ENCODE data around the gene CLSTN2. TPM values are rescaled to one million over a fixed set of nuclear protein-coding genes. Genes with fewer than 3 reads are reported as not detected.

CLSTN2 gene
- total RNA-seq = 11.8 TPM

DNA sequence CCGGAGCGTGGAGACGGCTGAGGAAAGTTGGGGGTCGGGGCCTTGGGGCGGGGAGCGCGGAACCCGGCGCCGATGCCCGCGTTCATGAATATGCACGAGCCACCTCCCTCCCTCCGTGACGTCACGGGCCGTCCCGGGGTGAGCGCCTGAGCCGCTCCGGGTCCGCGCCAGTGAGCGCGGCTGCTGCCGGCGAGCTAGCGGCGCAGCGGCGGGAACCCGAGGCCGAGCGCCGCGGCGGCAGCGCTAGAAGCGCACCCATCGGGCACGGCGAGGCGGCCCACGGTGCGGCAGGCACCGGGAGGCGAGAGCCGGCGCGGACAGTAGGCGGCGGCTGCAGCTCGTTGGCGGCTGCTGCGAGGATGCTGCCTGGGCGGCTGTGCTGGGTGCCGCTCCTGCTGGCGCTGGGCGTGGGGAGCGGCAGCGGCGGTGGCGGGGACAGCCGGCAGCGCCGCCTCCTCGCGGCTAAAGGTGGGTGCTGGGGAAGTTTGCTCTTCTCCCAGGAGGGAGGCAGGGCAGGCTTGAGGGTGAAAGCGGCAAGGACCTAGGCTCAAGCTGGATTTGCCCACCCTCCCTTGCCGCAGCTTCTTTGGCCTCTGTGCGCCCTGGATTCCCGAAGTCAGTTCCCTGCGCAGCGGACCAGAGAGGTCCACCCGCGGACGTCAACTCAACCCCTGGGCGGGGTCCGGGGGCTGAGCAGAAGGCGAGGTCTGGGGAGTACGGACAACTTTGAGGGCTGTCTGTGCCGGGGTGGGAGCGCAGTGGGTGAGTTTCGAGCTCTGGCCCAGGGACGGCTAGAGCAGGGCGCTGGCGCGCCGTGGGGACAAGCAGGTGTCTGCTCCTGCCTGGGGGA, at the start of gene CLSTN2:
CLSTN2 (plus strand) TSS at position 170 of the 850 bp plus-strand sequence.
- FAIRE-seq (no peak), DNase-seq (ENCODE audit: low spot score in 2 of 2) (peak; percentile 80 to 81)

DNA sequence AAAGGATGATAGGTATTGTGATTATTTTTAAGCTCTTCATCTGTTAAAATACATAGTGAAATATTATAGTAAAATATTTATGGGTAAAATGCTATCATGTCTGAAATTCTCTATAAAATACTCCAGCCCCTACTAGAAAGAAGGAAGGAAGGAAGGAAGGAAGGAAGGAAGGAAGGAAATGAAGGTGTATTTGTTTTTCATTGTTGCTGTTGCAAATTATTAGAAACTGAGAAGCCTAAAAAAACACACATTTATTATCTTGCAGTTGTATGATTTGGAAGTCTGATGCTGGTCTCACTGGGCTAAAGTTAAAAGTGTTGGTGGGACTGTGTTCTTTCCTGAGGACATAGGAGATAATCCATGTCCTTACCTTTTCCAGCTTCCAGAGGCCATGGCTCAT, 47.6 kb upstream of the CLSTN2 start:
- FAIRE-seq = no peak
- DNase-seq (ENCODE audit: low spot score in 2 of 2) = no peak

DNA sequence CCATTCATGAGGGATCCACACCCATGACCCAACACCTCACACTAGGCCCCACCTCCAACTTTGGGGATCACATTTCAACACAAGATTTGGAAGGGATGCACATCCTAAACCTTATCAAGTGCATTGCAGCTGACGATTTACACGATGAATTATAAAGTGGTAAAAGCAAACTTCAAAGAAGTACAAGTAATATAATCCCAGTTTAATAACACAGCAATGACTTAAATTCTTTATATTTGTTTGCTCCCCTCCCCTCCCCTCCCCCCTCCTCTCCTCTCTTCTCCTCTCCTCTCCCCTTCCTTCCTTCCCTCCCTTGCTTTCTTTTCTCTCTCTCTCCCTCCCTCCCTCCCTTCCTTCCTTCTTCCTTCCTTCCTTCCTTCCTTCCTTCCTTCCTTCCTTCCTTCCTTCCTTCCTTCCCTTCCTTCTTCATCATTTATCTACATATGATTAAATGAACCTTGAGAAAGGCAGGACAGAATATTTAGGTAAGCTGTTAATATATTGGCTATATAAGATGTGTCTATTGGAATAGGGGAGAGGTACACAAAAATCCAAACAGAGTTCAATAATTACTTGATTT, 46.3 kb upstream of the CLSTN2 start:
- DNase-seq (ENCODE audit: low spot score in 2 of 2) (no peak), FAIRE-seq (no peak)

DNA sequence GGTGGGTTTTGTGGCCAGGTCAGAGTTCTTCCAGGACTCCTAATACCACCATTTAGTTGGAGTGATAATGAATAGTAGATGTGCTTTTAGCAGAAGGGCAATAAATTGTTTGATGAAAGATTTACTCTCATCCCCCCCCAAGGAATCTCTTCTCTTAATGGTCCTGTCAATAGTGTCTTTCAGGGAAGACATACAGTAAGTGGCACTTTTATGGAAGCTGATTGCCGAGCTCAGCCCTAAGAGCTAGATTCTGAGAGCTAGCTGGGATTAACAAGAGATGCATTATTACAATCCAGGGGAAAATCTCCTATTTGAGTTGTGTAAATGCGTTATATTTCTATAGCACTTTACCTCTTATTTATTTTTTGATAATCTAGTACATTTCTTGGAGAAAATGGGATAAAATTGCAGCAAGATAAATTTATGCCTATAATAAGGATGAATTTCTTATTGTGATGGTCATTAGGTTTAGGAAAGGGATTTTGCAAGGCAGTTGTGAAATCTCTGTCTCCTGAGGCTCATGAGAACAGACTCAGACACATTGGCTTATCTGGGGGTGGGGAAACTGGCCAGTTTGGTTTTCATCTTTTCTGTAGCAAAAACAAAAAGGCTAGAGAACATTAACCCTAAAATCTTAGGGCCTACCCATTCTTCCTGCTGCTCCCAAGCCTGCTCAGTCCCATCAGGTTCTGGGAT, 41.6 kb upstream of the CLSTN2 start:
- no peak for DNase-seq (ENCODE audit: low spot score in 2 of 2)

DNA sequence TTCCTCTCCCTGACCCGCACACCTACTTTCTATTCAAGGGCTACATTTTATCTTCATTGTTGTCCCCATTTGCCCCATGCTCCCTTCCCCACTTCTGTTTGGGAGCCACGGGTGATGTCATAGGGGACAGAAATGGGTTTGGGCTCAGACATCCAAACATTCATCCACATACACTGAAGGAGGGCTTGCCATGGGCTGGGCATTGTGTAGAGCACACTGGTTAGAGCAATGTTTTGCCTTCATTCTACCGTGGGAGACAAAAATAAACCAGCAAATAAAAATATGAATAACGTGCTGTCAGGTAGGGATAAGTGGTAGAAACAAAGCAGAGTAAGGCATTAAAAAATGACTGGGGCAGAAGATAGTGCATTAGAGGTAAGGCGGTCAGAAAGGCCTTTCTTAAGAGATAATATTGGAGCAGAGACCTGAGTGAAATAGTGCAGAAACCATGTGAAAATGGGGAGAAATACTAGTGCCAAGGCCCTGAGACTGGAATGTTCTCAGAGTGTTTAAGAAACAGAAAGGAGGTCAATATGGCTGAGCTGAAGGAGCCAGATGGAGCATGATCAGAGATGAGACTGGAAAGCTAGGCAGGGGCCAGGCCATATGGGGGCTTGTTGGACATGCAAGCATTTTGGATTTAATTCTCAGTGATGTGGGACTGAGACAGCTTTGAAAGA, 40.9 kb upstream of the CLSTN2 start:
- DNase-seq (ENCODE audit: low spot score in 2 of 2) = no peak

More for the DNA sequence above, 41.6 kb upstream of the CLSTN2 start:
- FAIRE-seq = no peak

DNA sequence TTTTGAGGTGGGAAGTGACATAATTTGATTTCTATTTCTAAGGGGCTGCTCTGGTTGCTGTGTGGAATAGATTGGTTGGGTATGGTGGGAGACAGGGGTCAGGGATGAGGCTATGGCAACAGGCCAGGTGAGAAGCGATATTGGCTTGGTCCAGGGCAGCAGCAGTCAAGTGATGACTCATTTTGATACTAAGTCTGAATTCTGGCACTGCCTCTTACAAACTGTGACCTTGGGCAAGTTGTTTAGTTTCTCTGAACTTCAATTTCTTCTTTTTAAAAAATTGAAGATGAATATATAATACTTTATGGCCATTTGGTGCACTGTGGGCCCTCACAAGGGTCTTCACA, 40.4 kb upstream of the CLSTN2 start:
- FAIRE-seq = no peak
- no peak for DNase-seq (ENCODE audit: low spot score in 2 of 2)

More for the DNA sequence above, 40.9 kb upstream of the CLSTN2 start:
- FAIRE-seq = no peak

DNA sequence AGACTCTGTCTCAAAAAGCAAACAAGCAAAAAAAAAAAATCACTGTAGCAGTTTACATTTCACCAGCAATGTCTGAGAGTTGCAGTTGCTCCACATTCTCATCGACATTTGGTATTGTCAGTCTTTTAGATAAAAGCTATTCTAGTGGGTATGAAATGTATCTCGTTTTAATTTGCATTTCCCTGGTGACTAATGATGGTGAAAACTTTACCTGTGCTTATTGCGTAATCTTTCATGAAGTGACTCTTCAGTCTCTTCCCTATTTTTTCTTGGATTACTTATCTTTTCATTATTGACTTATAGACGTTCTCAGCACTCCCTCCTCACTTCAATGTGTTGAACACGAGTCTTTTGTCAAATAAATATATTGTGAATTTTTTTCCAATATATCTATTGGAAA, 37.2 kb upstream of the CLSTN2 start:
- FAIRE-seq (no peak), DNase-seq (ENCODE audit: low spot score in 2 of 2) (no peak)

DNA sequence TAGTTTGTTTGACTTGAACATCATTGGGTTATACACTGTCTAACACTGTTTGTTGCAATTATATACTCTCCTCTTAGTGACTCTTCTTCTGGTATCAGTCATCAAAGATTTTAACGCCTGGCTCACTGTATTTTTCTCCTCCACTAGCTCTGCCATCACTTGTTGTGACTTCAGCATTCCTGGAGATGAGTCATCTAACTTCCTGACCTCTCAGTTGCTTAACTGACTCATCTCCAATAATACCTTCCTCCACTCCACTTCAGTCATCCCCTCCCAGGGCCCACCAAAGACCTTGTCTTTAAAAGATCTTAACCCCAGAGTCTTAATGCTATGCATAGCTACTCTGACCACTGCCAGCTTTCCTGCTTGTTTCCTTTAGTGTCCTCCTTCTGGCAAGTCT, 28.6 kb upstream of the CLSTN2 start:
- no peak for FAIRE-seq
- no peak for DNase-seq (ENCODE audit: low spot score in 2 of 2)

DNA sequence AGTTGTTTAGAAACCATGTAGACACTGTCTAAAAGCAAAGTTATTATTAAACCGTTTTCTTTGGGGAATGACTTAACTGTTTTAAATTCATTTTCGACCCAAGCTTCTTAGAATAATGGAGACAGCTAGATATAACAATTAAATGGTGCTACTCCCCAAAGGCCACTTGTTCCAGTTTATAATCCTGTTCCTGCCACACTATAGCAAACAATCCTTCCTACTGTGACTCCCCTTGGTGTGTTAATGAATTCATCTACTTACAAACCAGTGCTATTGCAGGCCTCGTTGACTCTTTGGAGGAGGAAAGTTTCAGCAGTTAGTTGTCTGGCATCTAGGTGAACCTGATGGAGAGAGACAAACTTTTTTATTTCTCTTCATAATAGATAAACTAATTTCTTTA, 25.2 kb upstream of the CLSTN2 start:
- no peak for DNase-seq (ENCODE audit: low spot score in 2 of 2)
- no peak for FAIRE-seq

DNA sequence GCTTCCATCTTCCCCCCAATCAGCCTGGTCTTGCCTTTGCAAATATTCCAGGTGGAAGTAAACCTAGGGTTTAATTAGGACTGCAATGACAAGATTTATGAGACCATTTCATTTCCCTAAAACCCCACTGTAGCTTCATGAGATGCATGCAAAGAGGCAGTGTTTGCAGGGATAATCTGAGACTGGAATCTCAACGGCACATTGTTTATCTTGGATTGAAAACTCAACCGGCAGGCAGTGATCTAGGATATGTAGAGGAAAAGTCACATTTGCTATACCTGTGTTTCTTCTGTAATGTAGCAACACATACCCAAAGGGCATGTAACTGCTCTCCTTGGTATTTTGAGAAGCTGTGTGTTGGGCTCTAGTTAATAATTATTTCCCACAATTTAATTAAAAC, 18.7 kb upstream of the CLSTN2 start:
- FAIRE-seq = no peak

DNA sequence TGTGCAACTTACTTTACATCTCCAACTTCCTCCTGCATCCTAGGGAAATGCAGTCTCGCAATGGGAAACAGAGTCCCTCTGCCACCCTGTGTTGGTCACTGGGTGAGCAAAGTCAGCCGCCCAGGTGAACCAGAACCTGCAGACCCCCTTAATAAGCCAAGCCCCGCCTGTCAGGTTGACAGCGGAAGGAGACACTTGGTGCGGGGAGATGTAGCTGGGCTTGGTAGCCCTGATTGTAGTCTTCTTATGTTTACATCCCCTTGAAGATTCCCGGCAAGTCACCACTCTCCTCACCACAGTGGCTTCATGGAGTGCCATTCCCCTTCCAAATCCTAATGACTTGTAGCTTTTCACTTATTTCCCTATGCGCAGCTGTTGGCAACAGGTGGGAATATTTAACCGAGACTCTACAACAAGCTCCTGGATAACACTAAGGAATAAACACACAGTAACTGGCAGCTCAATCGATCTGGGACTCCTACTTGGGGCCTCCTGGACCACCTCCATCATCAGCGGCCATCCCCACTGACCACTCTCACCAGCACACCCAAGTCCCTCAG, 17.7 kb upstream of the CLSTN2 start:
- FAIRE-seq = no peak
- DNase-seq (ENCODE audit: low spot score in 2 of 2) = no peak

More for the DNA sequence above, 18.7 kb upstream of the CLSTN2 start:
- DNase-seq (ENCODE audit: low spot score in 2 of 2) = no peak

DNA sequence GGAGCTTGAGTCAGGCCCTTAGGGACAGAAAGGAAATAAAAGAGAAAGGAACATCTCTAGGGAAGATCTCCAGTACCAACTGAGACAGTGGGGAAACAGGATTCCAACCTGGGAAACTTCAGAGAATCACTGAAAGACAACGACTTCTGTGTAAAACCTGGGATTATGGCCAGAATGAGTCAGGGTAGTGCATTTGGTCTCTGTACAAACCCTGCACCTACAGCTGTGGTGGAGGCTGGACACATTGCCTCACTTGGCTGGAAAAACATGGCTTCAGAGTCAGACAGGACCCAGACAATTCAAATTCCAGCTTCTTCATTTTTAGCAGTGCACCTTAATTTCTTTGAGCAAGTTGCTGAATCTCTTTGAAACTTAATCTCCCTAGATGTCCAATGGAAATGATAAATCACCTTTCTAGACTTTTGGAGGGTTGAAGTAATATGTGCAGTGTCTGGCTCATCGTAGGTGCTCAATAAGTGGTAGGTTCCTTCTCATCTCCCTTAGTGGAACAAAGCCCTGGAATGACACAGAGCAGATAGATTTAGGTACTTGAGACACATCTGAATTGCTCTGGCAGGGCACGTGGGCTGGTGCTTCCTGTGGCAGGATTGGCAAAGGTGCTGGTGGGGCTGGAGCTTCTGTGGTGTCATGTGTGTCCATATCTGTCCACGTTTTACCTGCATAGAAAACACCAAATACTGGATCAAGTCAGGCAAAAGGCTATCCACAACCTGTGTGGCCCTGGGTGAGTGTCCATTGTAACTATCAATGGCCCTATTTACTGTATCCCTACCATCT, 6.1 kb upstream of the CLSTN2 start:
- DNase-seq (ENCODE audit: low spot score in 2 of 2) (no peak), FAIRE-seq (no peak)

DNA sequence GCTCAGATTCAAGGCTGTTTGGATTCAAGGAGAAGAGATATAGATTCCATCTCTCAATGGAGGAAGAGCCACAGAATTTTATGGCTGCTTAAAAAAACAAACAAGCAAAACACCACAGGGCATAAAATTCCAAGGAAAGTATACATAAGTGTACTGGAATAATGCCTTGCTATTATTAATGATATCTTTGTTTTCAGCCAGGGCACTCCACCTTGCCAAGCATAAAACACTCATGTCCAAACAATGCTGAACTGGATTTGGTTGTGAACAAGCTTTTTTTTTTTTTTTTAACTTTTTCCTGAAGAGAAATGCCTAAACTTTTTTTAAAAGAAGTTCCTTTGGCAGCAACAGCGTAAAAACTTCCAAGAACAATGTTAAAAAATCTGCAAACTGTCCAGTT, 4.8 kb upstream of the CLSTN2 start:
- FAIRE-seq = no peak
- no peak for DNase-seq (ENCODE audit: low spot score in 2 of 2)

DNA sequence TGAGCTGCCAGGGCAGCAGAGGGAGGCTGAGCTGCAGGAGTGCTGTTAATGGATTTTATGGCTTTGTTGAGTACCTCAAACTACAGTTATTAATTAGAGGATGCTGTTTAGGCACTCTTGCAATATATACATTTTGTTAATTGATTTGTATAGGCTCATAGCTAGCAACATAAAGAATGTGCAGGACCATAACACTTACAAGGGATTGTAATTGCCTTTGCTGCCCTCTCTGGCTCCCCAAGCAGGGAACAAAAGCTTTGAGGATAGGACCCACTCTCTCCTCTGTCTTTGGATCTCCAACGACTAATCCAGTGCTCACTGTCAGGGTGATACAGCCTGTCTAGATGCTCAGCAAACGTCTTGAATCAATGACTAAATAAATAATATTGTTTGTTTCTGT, 1.2 kb upstream of the CLSTN2 start:
- DNase-seq (ENCODE audit: low spot score in 2 of 2) (no peak), FAIRE-seq (no peak)

DNA sequence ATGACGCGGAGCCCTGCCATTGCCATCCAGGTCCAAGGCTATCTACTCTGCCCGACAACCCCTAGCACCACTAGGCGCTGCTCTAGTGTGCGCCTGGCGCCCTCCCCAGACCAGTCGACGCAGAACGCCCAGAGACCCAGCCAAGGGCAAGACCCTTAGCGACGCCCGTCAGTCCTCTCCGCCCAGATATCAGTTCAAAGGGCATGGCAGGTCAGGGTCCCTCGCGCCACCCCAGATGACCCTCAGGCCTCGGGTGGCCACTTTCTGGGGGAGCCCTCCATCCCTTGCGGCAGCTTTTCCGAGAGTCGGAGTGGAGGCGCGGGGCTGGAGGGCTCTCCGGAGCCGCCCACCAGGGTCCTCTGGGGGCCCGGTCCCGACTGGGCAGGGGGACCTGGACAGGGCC, 371 bp upstream of the CLSTN2 start:
- peak; percentile 60 for DNase-seq (ENCODE audit: low spot score in 2 of 2)
- FAIRE-seq = no peak

DNA sequence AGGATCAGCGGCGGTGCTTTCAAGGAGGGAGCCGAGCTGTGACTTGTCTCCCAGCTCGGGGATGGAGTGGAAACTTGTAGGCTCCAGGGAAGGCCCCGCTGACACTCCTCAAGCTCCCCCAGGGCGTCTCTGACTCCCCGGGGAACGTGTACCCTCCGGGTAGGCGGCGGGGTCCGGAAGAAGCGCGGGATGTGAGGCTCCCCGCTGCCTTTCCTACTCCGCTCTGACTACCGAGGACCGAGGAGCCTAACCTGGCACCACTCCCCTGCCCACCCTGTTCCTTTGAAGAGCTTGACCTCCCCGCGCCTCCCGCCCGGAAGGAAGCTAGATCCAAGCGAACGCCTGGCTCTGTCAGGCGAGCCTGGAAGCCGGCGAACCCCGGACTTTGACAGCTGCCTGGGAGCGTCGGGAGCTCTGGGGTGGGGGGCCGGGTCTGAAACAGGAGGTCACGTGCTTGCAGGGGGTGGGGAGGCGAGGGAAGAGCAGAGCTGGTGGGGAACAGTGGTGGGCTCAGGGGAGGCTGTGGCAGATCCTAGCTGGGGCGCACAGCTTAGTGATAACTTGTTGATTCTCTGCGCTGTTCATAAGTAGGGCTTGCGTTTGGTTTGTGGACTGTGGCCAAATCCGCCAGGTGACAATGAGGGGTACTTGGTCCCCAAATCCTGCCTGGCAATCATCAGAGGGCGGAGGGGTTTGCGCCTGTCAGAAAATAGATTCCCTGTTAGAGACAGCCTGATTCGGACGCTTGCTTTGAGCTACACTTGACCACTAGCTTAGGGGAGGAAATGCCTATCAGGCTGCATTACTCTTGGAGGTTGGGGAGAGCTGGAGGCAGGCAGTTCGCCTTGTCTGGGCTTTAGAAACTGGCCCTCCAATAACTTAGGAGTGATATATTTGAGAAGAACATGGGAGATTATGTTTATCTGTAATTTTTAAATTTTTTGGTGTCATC, 1.2 kb downstream of the CLSTN2 start:
- peak in 1 of 2 donors; percentile 18 for DNase-seq (ENCODE audit: low spot score in 2 of 2)
- no peak for FAIRE-seq

DNA sequence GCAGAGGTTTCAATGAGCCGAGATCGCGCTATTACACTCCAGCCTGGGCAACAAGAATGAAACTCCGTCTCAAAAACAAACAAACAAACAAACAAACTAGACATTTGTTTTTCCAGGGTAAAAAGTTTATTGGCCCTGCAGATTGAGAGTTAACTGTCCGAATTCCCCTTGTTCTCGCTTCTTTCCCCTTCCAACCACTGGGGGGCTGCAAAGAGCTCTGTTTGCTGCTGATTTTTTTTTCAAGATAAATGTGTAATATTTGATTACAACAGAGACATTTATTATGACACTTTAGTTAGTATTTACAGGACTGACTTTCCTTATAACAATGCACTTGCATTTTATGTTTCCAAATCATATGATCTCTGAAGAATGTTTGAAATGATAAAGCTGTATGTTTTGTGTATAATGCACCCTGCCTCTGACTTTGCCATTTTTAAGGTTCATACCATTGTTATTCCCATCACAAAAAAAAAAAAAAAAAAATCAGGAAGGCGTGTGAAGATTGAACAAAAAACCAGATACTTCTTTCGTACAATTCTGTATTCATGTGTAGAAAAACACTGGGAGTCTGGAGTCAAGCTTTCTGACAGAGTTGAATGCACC, 2.8 kb downstream of the CLSTN2 start:
- FAIRE-seq (peak; percentile 70), DNase-seq (ENCODE audit: low spot score in 2 of 2) (peak; percentile 40 to 41)

DNA sequence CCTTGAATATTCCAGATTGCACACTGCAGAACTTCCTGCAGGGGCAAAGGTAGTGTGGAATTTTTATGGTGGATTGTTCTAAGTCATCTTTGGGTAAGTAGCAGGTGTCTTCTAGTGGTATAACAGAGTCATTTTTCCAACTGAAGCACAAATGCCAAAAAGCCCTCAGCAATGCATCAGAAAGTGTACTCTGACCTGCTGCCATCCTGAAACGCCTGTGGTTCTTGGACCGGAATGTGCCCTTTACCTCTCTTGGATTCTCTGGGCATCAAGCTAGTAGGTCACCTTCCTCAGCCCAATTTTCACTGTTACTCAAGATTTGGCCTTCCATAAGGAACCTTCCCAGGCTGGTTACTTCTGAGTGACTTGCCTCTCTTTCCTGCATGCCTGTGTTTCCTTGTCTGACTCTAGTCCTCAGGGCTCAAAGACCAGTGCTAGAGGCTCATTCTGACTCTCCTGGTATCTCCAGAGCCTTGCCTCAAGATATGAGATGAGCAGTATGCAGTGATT, 4.8 kb downstream of the CLSTN2 start:
- FAIRE-seq (no peak), DNase-seq (ENCODE audit: low spot score in 2 of 2) (no peak)
